ENCODE results near the gene BTD. TPM values are rescaled to one million over a fixed set of nuclear protein-coding genes. Genes with fewer than 3 reads are reported as not detected.

BTD gene
- total RNA-seq, 1 experiment from 2014 or later = 15.6 TPM

GRCh38 chr3:15562560-15562959, 39.0 kb upstream of the BTD start:
- BruUV-seq (replicated peaks) = no TSS peak
- H3K27ac ChIP-seq = no peak overlapping the region
- no peaks in the 10 kb centered on the region for H3K9me3 ChIP-seq (ENCODE audit: insufficient read depth, low read depth)
- 0 out of 2 replicates have a peak, but pooled peaks cover 7% of the 10 kb centered on the region for H3F3A ChIP-seq (ENCODE audit: insufficient read depth, low read depth)
- H3K4me2 ChIP-seq = no peak overlapping the region
- intact Hi-C loops (cut with micrococcal nuclease; ENCODE audit: unreplicated experiment) = loop anchor here (5.0 kb wide), 1 partner anchor 135 kb away; the partner anchor contains the start of genes EAF1 and METTL6
- H3K4me1 ChIP-seq (replicated peaks; ENCODE audit: insufficient read depth) = 0 out of 2 replicates have a peak, but pooled peaks cover 3% of the 10 kb centered on the region
- peaks cover 22% of the 10 kb centered on the region; the same call in 1 of the 2 replicates for H3K36me3 ChIP-seq (ENCODE audit: low read depth)
- no peaks in the 10 kb centered on the region for H3K79me2 ChIP-seq (ENCODE audit: low read depth)
- H3K27me3 ChIP-seq (ENCODE audit: insufficient read depth, low read depth) = no peaks in the 10 kb centered on the region
- no peak for DNase-seq
- no peaks in the 10 kb centered on the region for H3K9me2 ChIP-seq (ENCODE audit: insufficient read depth)
- no peak for TF ChIP-seq CTCF (conservative IDR thresholded peaks at IDR 0.05)
- no peak for TF ChIP-seq EZH2 (IDR thresholded peaks at IDR 0.05; ENCODE audit: low read depth)
- no peaks in the 10 kb centered on the region for H4K20me1 ChIP-seq (ENCODE audit: insufficient read depth)
- ChIA-PET POLR2A (ENCODE audit: unreplicated experiment) (no interaction called here), CTCF (no interaction called here)
- H2AFZ ChIP-seq = no peak overlapping the region
- H3K4me3 ChIP-seq = no peak overlapping the region

GRCh38 chr3:15563190-15563589, 38.4 kb upstream of the BTD start:
- H3F3A ChIP-seq (ENCODE audit: insufficient read depth, low read depth) = 0 out of 2 replicates have a peak, but pooled peaks cover 6% of the 10 kb centered on the region
- DNase-seq = no peak
- H3K36me3 ChIP-seq (ENCODE audit: low read depth) = peaks cover 29% of the 10 kb centered on the region; the same call in 1 of the 2 replicates
- no peaks in the 10 kb centered on the region for H3K9me3 ChIP-seq (ENCODE audit: insufficient read depth, low read depth)
- no peaks in the 10 kb centered on the region for H4K20me1 ChIP-seq (ENCODE audit: insufficient read depth)
- POLR2A ChIA-PET (ENCODE audit: unreplicated experiment) = no interaction called here
- CTCF ChIA-PET = no interaction called here
- no peak overlapping the region for H3K4me3 ChIP-seq
- BruUV-seq (replicated peaks) = no TSS peak
- no peaks in the 10 kb centered on the region for H3K4me1 ChIP-seq (replicated peaks; ENCODE audit: insufficient read depth)
- H2AFZ ChIP-seq = no peak overlapping the region
- no peaks in the 10 kb centered on the region for H3K9me2 ChIP-seq (ENCODE audit: insufficient read depth)
- TF ChIP-seq EZH2 (IDR thresholded peaks at IDR 0.05; ENCODE audit: low read depth) (no peak), CTCF (conservative IDR thresholded peaks at IDR 0.05) (no peak)
- H3K27ac ChIP-seq = no peak overlapping the region
- no peaks in the 10 kb centered on the region for H3K27me3 ChIP-seq (ENCODE audit: insufficient read depth, low read depth)
- intact Hi-C loops (cut with micrococcal nuclease; ENCODE audit: unreplicated experiment) = loop anchor here (5.0 kb wide), 1 partner anchor 136 kb away; the partner anchor contains the start of genes EAF1 and METTL6
- no peaks in the 10 kb centered on the region for H3K79me2 ChIP-seq (ENCODE audit: low read depth)
- no peak overlapping the region for H3K4me2 ChIP-seq

GRCh38 chr3:15572138-15572537, 29.4 kb upstream of the BTD start:
- H3K36me3 ChIP-seq (ENCODE audit: low read depth) = peaks cover 24% of the 10 kb centered on the region
- no TSS peak for BruUV-seq (replicated peaks)
- no peaks in the 10 kb centered on the region for H3K27me3 ChIP-seq (ENCODE audit: insufficient read depth, low read depth)
- no peaks in the 10 kb centered on the region for H3K9me2 ChIP-seq (ENCODE audit: insufficient read depth)
- H4K20me1 ChIP-seq (ENCODE audit: insufficient read depth) = no peaks in the 10 kb centered on the region; the same call in 1 of the 2 replicates
- no peaks in the 10 kb centered on the region for H3K79me2 ChIP-seq (ENCODE audit: low read depth)
- DNase-seq = no peak
- ChIA-PET CTCF (no interaction called here), POLR2A (ENCODE audit: unreplicated experiment) (no interaction called here)
- H3F3A ChIP-seq (ENCODE audit: insufficient read depth, low read depth) = no peaks in the 10 kb centered on the region
- no peak overlapping the region for H3K4me2 ChIP-seq
- TF ChIP-seq EZH2 (IDR thresholded peaks at IDR 0.05; ENCODE audit: low read depth) (no peak), CTCF (conservative IDR thresholded peaks at IDR 0.05) (no peak)
- H3K27ac ChIP-seq = no peak overlapping the region
- no peaks in the 10 kb centered on the region for H3K9me3 ChIP-seq (ENCODE audit: insufficient read depth, low read depth)
- no peak overlapping the region for H3K4me3 ChIP-seq
- H2AFZ ChIP-seq = no peak overlapping the region
- intact Hi-C loops (cut with micrococcal nuclease; ENCODE audit: unreplicated experiment) = no loop called here
- H3K4me1 ChIP-seq (replicated peaks; ENCODE audit: insufficient read depth) = no peaks in the 10 kb centered on the region
